HG02840 (cell line): ENCODE results near the gene STRC.
"Not testable (repeated sequence)": the region's sequence is repeated elsewhere in the genome, so short reads cannot be mapped to it uniquely, and the experiment has no call there.

Experiments used
- ATAC-seq: cut with Tn5 transposase; IDR thresholded peaks from one replicate; pipeline ENCODE4 v1.9.1; 2021; ENCODE audit warnings: mild to moderate bottlenecking, moderate library complexity, moderate number of reproducible peaks; ENCODE audit not compliant: unreplicated experiment, low FRiP score

STRC gene

GRCh38 chr15:43566615-43567014 is 52.0 kb downstream of the STRC start:
- ATAC-seq = not testable (repeated sequence)

GRCh38 chr15:43563793-43564192 is 54.8 kb downstream of the STRC start:
- ATAC-seq = not testable (repeated sequence)

- not testable (repeated sequence) for ATAC-seq
Observed at GRCh38 chr15:43562753-43563152, 55.8 kb downstream of the STRC start.

- ATAC-seq = no peak
Observed at GRCh38 chr15:43552986-43553385, 65.6 kb downstream of the STRC start.

- ATAC-seq = no peak
Observed at GRCh38 chr15:43552256-43552655, 66.3 kb downstream of the STRC start.

- ATAC-seq = no peak
Observed at GRCh38 chr15:43550527-43551363, 67.9 kb downstream of the STRC start.
